Mammary epithelial cell (primary cell): ENCODE measurements around the gene CMPK1.
"Not testable (repeated sequence)": the region's sequence is repeated elsewhere in the genome, so short reads cannot be mapped to it uniquely, and the experiment has no call there.

Experiments
- CTCF ChIP-seq, 2 donors: IDR thresholded peaks in 1 of 2; conservative IDR thresholded peaks in 1 of 2; 2 replicates each; pipeline ENCODE4 v1.5.1; 2011 to 2012; ENCODE audit warnings: inconsistent platforms in 2 of 2, low read length in 2 of 2, mild to moderate bottlenecking in 2 of 2, control low read depth in 1 of 2, low read depth in 1 of 2; ENCODE audit not compliant: insufficient read depth in 1 of 2; ENCODE audit errors: extremely low read depth in 1 of 2
- EZH2 ChIP-seq: IDR thresholded peaks from 2 replicates; pipeline ENCODE4 v1.6.1; 2012; ENCODE audit warnings: low read length, inconsistent platforms, borderline replicate concordance

GRCh38 chr1:47346979-47347378, 13.4 kb downstream of the CMPK1 start:
- not testable (repeated sequence) for TF ChIP-seq CTCF (conservative IDR thresholded peaks at IDR 0.05 in 1 of 2, IDR thresholded peaks at IDR 0.05 in 1 of 2; ENCODE audit: extremely low read depth in 1 of 2, insufficient read depth in 1 of 2, low read depth in 1 of 2, low read length in 2 of 2); EZH2
